ENCODE results near the gene P2RY8. TPM values are rescaled to one million over a fixed set of nuclear protein-coding genes. Genes with fewer than 3 reads are reported as not detected.
"Not testable (repeated sequence)": the region's sequence is repeated elsewhere in the genome, so short reads cannot be mapped to it uniquely, and the experiment has no call there.

P2RY8 gene
- total RNA-seq, 4 donors from 2014 or later: 0.55 to 6.0 (median 3.0) TPM; not detected in 1

DNA sequence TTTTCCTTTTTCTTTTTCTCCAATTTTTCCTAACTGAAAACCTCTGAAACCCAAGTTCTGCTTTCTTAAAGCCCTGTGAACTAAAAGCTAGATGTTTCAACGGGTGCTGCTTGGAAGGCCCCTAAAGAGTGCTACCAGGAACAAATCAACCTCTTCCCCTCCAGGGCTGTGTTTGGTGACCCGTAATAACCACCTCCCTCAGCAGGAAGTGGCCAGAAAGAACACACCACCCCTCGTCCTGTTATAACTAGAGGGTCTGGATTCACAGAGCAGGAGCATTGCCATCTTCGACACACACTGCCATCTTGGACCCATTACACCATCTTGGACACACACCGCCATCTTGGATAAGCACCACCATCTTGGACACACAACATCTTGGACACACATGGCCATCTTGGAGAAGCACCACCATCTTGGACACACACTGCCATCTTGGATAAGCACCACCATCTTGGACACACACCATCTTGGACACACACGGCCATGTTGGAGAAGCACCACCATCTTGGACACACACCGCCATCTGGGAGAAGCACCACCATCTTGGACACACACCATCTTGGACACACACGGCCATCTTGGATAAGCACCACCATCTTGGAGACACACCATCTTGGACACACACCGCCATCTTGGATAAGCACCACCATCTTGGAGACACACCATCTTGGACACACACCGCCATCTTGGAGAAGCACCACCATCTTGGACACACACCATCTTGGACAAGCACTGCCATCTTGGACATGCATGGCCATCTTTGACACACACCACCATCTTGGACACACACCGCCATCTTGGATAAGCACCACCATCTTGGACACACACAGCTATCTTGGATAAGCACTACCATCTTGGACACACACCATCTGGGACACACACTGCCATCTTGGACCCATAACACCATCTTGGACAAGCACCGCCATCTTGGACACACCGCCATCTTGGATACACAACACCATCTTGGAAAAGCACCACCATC, 89.7 kb downstream of the P2RY8 start:
- intact Hi-C loops (cut with DNase I; ENCODE audit: low total_unique reads): loop anchor here (10.0 kb wide), 1 partner anchor 1058 kb away; the partner anchor contains the start of genes DHRSX and ZBED1
- H3K27ac ChIP-seq; in situ Hi-C loops (cut with MboI; ENCODE audit: low pct_ligation_motif_present in 1 of 4, low pct_unique_long_range_greater_than_20kb in 1 of 4, low sequenced_read_pairs in 3 of 4); H3K36me3 ChIP-seq; H3K9me3 ChIP-seq; DNase-seq; H3K27me3 ChIP-seq; H3K4me3 ChIP-seq: not testable (repeated sequence)
- whole genome bisulfite sequencing, 2 donors (ENCODE audit: low coverage in 1 of 2): 87% methylated on average over 9 to 13 of the region's 13 CpGs
- peaks cover 9 to 16% (median 13%) of the 10 kb centered on the region in 4 donors for H3K4me1 ChIP-seq

- H3K36me3 ChIP-seq: peaks cover 0 to 5% (median 0%) of the 10 kb centered on the region in 4 donors
- H3K4me1 ChIP-seq: no peaks in the 10 kb centered on the region
- H3K4me3 ChIP-seq: no peak overlapping the region
- 90 to 92% methylated on average over 7 to 19 of the region's 19 CpGs for WGBS, 2 donors (ENCODE audit: low coverage in 1 of 2)
- H3K27ac ChIP-seq: no peak overlapping the region
- TF ChIP-seq POLR2AphosphoS5 (IDR thresholded peaks at IDR 0.05) (no peak), EP300 (IDR thresholded peaks at IDR 0.05; ENCODE audit: low read depth) (no peak), POLR2A (IDR thresholded peaks at IDR 0.05) (no peak), CTCF (IDR thresholded peaks at IDR 0.05) (no peak)
- H3K27me3 ChIP-seq: no peaks in the 10 kb centered on the region
- in situ Hi-C loops (cut with MboI; ENCODE audit: low pct_ligation_motif_present in 1 of 4, low pct_unique_long_range_greater_than_20kb in 1 of 4, low sequenced_read_pairs in 3 of 4): no loop called here
- no peak for DNase-seq
- intact Hi-C loops (cut with DNase I; ENCODE audit: low total_unique reads): loop anchor here (10.0 kb wide), 1 partner anchor 1060 kb away; the partner anchor contains the start of genes DHRSX and ZBED1
- no peaks in the 10 kb centered on the region for H3K9me3 ChIP-seq
Observed at GRCh38 chrX:1444561-1445500, 92.2 kb downstream of the P2RY8 start.

DNA sequence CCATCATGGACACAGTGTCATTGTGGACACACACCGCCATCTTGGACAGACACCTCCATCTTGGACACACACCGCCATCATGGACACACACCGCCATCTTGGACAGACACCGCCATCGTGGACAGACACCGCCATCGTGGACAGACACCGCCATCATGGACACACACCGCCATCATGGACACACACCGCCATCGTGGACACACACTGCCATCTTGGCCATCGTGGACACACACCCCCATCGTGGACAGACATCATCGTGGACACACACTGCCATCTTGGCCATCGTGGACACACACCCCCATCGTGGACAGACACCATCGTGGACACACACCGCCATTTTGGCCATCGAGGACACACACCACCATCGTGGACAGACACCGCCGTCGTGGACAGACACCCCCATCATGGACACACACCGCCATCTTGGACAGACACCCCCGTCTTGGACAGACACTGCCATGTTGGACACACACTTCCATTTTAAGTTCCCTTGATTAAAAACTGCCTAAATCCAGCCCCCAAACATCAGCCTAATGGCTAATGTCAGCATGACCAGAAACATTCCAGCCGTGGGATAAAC, 93.4 kb downstream of the P2RY8 start:
- H3K27ac ChIP-seq: no peak overlapping the region
- no peak for TF ChIP-seq POLR2AphosphoS5 (IDR thresholded peaks at IDR 0.05)
- no peak for TF ChIP-seq POLR2A (IDR thresholded peaks at IDR 0.05)
- no peak for TF ChIP-seq CTCF (IDR thresholded peaks at IDR 0.05)
- TF ChIP-seq EP300 (IDR thresholded peaks at IDR 0.05; ENCODE audit: low read depth): no peak
- DNase-seq: no peak
- no peak overlapping the region for H3K4me3 ChIP-seq
- 91 to 93% methylated on average over 3 to 26 of the region's 26 CpGs for WGBS, 2 donors (ENCODE audit: low coverage in 1 of 2)
- no peaks in the 10 kb centered on the region for H3K27me3 ChIP-seq
- no peaks in the 10 kb centered on the region for H3K4me1 ChIP-seq
- peaks cover 0 to 5% (median 0%) of the 10 kb centered on the region in 4 donors for H3K36me3 ChIP-seq
- in situ Hi-C loops (cut with MboI; ENCODE audit: low pct_ligation_motif_present in 1 of 4, low pct_unique_long_range_greater_than_20kb in 1 of 4, low sequenced_read_pairs in 3 of 4) (no loop called here), intact Hi-C loops (cut with DNase I; ENCODE audit: low total_unique reads) (loop anchor here (10.0 kb wide), 1 partner anchor 1061 kb away; the partner anchor contains the start of genes DHRSX and ZBED1)
- H3K9me3 ChIP-seq: no peaks in the 10 kb centered on the region

DNA sequence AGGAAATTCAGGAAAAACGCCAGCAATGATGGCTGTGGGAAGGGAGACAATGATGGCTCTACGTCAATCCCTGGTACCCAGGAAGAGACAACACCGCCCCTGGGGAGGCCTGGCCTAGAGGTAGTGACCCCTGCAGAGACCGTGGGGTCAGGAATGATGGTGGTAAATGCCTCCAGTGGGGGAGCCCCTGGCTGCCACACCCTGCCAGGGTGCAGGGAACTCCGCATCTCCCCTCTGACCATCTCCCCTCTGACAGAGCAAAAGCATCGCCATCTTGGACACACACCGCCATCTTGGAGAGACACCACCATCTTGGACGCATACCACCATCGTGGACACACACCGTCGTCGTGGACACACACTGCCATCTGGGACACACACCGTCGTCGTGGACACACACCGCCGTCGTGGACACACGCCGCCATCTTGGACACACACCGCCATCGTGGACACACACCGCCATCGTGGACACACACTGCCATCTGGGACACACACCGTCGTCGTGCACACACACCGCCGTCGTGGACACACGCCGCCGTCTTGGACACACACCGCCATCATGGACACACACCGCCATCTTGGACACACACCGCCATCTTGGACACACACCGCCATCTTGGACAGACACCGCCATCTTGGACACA, 94.1 kb downstream of the P2RY8 start:
- in situ Hi-C loops (cut with MboI; ENCODE audit: low pct_ligation_motif_present in 1 of 4, low pct_unique_long_range_greater_than_20kb in 1 of 4, low sequenced_read_pairs in 3 of 4): no loop called here
- Histone ChIP-seq H3K36me3 (peaks cover 0 to 5% (median 0%) of the 10 kb centered on the region in 4 donors), H3K27me3 (no peaks in the 10 kb centered on the region), H3K4me1 (no peaks in the 10 kb centered on the region), H3K9me3 (no peaks in the 10 kb centered on the region), H3K27ac (no peak overlapping the region), H3K4me3 (no peak overlapping the region)
- DNase-seq: no peak
- TF ChIP-seq CTCF (IDR thresholded peaks at IDR 0.05) (no peak), EP300 (IDR thresholded peaks at IDR 0.05; ENCODE audit: low read depth) (no peak), POLR2A (IDR thresholded peaks at IDR 0.05) (no peak), POLR2AphosphoS5 (IDR thresholded peaks at IDR 0.05) (no peak)
- intact Hi-C loops (cut with DNase I; ENCODE audit: low total_unique reads): loop anchor here (10.0 kb wide), 1 partner anchor 1062 kb away; the partner anchor contains the start of genes DHRSX and ZBED1
- 89% methylated on average over 37 of the region's 38 CpGs; no CpG with 5 or more reads in 1 of the 2 donors for WGBS, 2 donors (ENCODE audit: low coverage in 1 of 2)
